HG03565 (cell line): ENCODE results near the gene RAN.

Source experiments
- ATAC-seq: cut with Tn5 transposase; IDR thresholded peaks from one replicate; pipeline ENCODE4 v1.9.1; 2021; ENCODE audit warnings: mild to moderate bottlenecking, moderate library complexity; ENCODE audit not compliant: unreplicated experiment

RAN gene

DNA sequence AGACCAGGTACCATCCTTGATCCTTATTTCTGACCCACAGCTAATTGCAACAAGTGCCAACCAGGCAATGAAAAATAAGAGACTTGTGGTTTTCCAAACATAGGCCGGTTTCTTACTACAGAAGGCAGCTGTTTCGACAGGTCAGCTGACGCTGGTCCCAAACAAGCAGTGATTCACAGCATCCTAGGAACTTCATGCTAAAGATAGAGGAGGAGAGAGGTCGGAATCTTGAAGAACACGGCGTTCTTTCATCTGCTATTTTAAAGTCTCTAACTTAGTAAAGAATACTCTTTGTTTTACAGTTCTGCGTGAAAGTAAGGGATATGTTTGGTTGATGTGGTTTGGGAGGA lies 53.8 kb downstream of the RAN start:
- ATAC-seq: no peak
